A673 (cell line): ENCODE measurements around the gene ABR. TPM values are rescaled to one million over a fixed set of nuclear protein-coding genes. Genes with fewer than 3 reads are reported as not detected.

Experiments
- BruUV-seq: library from RNA; stranded (reverse); fragments of 400-500 nt; replicated peaks from 2 replicates; lab custom pipeline; 2021; lab: Mats Ljungman, UMichigan
- CTCF ChIA-PET: fragments of 300-600 bp; sonication (Branson Sonifier 250); formaldehyde crosslinking; loops from one replicate; lab custom pipeline; 2022; ENCODE audit warnings: antibody characterized with exemption; lab: Charles Lee
- POLR2A ChIA-PET: fragments of 300-600 bp; sonication (Branson Sonifier 250); formaldehyde crosslinking; loops from one replicate; lab custom pipeline; 2022; ENCODE audit warnings: antibody characterized with exemption; ENCODE audit not compliant: low non-redundant PET; lab: Charles Lee
- DNase-seq: peaks from one replicate; pipeline ENCODE4 v3.0.0-alpha.2; 2015; ENCODE audit warnings: low spot score
- H3K27ac ChIP-seq: fragments of 200-600 bp; sonication (generic); 2 replicates; pipeline ENCODE4 v1.5.1; 2016; ENCODE audit warnings: mixed run types, low read depth, mild to moderate bottlenecking, mixed read lengths, antibody characterized with exemption, low read length; ENCODE audit not compliant: poor library complexity, severe bottlenecking
- H3K27me3 ChIP-seq: fragments of 200-600 bp; sonication (generic); replicated peaks from 2 replicates; pipeline ENCODE4 v1.6.1; 2017; ENCODE audit warnings: mixed run types, low read depth, mild to moderate bottlenecking, mixed read lengths, antibody characterized with exemption, low read length; ENCODE audit not compliant: insufficient read depth, poor library complexity
- H3K36me3 ChIP-seq: fragments of 200-600 bp; sonication (generic); 2 replicates; pipeline ENCODE4 v1.6.1; 2016; ENCODE audit warnings: mixed run types, mild to moderate bottlenecking, mixed read lengths, antibody characterized with exemption, low read length; ENCODE audit not compliant: insufficient read depth, poor library complexity, severe bottlenecking
- H3K4me1 ChIP-seq: fragments of 200-600 bp; sonication (generic); 2 replicates; pipeline ENCODE4 v1.6.1; 2017; ENCODE audit warnings: mixed run types, mild to moderate bottlenecking, mixed read lengths, antibody characterized with exemption, low read length; ENCODE audit not compliant: insufficient read depth, poor library complexity, severe bottlenecking
- H3K4me3 ChIP-seq: fragments of 200-600 bp; sonication (generic); 2 replicates; pipeline ENCODE4 v1.5.1; 2016; ENCODE audit warnings: low read depth, mixed run types, mild to moderate bottlenecking, mixed read lengths, low read length; ENCODE audit not compliant: poor library complexity, severe bottlenecking
- H3K9me3 ChIP-seq: fragments of 200-600 bp; sonication (generic); 2 replicates; pipeline ENCODE4 v1.6.1; 2016; ENCODE audit warnings: mixed run types, low read depth, mild to moderate bottlenecking, mixed read lengths, antibody characterized with exemption, low read length; ENCODE audit not compliant: poor library complexity, severe bottlenecking
- EZH2 ChIP-seq: fragments of 200-600 bp; sonication (generic); IDR thresholded peaks from 2 replicates; pipeline ENCODE4 v1.6.1; 2017; ENCODE audit warnings: borderline replicate concordance, low read depth, mild to moderate bottlenecking, mixed read lengths, antibody characterized with exemption, low read length; ENCODE audit not compliant: poor library complexity, severe bottlenecking
- intact Hi-C: fragments of 100-400 bp; cut with micrococcal nuclease; formaldehyde crosslinking; loops from one replicate; pipeline ENCODE4 v1.10.0; 2022; ENCODE audit not compliant: unreplicated experiment
- total RNA-seq: library from RNA; stranded (reverse); gene quantifications from 2 replicates; pipeline ENCODE4 v1.2.3, GENCODE V29; 2021
- TF ChIP-seq, protein P1 (sequence below): fragments of 300-800, 200-600 bp; sonication (generic); conservative IDR thresholded peaks from 2 replicates; pipeline ENCODE4 v1.5.1; 2017; ENCODE audit warnings: low read depth, mild to moderate bottlenecking, antibody characterized with exemption, low read length, moderate library complexity, mixed read lengths

ABR gene
- total RNA-seq, 1 experiment from 2014 or later = 47.6 TPM

DNA sequence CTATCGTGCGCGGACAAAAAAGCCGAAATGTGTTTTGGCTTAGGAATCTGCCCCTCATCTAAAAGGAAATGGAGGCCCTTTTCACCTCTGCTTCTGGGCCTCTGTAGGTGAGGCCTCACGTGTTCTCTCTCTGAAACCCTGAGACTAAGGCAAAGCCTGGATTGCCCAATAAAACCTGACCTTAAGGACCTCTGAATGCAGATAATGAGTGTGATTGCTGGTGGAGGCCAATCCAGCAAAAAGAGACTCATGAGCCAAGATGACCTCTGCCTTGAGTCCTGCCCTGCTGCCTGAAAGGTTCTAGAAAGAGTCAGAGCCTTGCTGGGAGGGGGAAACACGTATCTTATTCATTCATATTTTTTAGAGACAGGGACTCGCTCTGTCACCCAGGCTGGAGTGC, 44.5 kb upstream of the ABR start:
- H3K27me3 ChIP-seq = peaks cover 20% of the 10 kb centered on the region
- no peak for TF ChIP-seq EZH2
- TF ChIP-seq, protein P1, sequence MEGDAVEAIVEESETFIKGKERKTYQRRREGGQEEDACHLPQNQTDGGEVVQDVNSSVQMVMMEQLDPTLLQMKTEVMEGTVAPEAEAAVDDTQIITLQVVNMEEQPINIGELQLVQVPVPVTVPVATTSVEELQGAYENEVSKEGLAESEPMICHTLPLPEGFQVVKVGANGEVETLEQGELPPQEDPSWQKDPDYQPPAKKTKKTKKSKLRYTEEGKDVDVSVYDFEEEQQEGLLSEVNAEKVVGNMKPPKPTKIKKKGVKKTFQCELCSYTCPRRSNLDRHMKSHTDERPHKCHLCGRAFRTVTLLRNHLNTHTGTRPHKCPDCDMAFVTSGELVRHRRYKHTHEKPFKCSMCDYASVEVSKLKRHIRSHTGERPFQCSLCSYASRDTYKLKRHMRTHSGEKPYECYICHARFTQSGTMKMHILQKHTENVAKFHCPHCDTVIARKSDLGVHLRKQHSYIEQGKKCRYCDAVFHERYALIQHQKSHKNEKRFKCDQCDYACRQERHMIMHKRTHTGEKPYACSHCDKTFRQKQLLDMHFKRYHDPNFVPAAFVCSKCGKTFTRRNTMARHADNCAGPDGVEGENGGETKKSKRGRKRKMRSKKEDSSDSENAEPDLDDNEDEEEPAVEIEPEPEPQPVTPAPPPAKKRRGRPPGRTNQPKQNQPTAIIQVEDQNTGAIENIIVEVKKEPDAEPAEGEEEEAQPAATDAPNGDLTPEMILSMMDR = no peak
- BruUV-seq = no TSS peak

DNA sequence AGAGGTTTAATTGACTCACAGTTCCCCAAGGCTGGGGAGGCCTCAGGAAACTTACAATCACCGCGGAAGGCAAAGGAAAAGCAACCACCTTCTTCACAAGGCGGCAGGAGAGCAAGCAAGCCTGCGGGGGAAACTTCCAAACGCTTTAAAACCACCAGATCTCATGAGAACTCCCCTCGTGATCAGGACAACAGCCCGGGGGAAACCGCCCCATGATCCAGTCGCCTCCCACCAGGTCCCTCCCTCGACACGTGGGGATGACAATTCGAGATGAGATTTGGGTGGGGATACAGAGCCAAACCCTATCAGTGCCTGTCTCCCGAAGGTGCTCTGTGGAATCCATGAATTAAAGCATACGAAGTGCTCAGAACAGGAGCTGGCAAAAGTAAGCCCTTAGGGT, 43.9 kb upstream of the ABR start:
- POLR2A ChIA-PET = no interaction called here
- CTCF ChIA-PET = no interaction called here
- Histone ChIP-seq H3K4me3 (no peak overlapping the region), H3K4me1 (peaks cover under 1% of the 10 kb centered on the region), H3K9me3 (no peaks in the 10 kb centered on the region), H3K36me3 (no peaks in the 10 kb centered on the region), H3K27me3 (peaks cover 13% of the 10 kb centered on the region), H3K27ac (no peak overlapping the region)
- TF ChIP-seq, protein P1 = no peak
- TF ChIP-seq EZH2 = no peak
- intact Hi-C loops = no loop called here
- BruUV-seq = no TSS peak
- no peak for DNase-seq

More for the DNA sequence above, 44.5 kb upstream of the ABR start:
- DNase-seq = no peak
- Histone ChIP-seq H3K27ac (no peak overlapping the region), H3K36me3 (no peaks in the 10 kb centered on the region), H3K9me3 (no peaks in the 10 kb centered on the region), H3K4me1 (peaks cover 5% of the 10 kb centered on the region), H3K4me3 (no peak overlapping the region)
- CTCF ChIA-PET = no interaction called here
- POLR2A ChIA-PET = no interaction called here
- intact Hi-C loops = no loop called here

DNA sequence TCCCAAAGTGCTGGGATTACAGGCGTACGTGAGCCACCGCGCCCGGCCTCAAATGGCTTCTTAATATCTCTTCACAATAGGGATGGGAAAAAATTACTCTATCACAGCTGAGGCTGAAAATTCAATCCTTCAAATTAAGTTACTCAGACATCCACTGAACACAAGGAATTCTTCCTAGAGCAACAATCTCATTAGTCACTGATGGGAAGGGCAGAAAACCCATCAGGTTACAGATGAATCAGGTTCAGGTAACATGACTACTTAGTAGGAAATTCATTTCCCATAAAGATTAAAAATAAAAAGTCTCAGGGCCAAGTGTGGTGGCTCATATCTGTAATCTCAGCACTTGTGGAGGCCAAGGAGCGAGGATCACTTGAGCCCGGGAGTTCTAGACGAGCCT, 42.5 kb upstream of the ABR start:
- intact Hi-C loops = no loop called here
- H3K27ac ChIP-seq = no peak overlapping the region
- no peak for DNase-seq
- no TSS peak for BruUV-seq
- no peak for TF ChIP-seq EZH2
- TF ChIP-seq, protein P1 = no peak
- POLR2A ChIA-PET = no interaction called here
- no peaks in the 10 kb centered on the region for H3K36me3 ChIP-seq
- no peaks in the 10 kb centered on the region for H3K9me3 ChIP-seq
- no peak overlapping the region for H3K4me3 ChIP-seq
- no peaks in the 10 kb centered on the region for H3K27me3 ChIP-seq
- CTCF ChIA-PET = no interaction called here
- H3K4me1 ChIP-seq = no peaks in the 10 kb centered on the region
